Midbrain (tissue), 1 donor: ENCODE measurements around the gene PSMG4.

Experiments
- DNase-seq: peaks from one replicate; lab custom pipeline; 2025; lab: John Stamatoyannopoulos, UW

The PSMG4 gene, protein sequence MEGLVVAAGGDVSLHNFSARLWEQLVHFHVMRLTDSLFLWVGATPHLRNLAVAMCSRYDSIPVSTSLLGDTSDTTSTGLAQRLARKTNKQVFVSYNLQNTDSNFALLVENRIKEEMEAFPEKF

DNA sequence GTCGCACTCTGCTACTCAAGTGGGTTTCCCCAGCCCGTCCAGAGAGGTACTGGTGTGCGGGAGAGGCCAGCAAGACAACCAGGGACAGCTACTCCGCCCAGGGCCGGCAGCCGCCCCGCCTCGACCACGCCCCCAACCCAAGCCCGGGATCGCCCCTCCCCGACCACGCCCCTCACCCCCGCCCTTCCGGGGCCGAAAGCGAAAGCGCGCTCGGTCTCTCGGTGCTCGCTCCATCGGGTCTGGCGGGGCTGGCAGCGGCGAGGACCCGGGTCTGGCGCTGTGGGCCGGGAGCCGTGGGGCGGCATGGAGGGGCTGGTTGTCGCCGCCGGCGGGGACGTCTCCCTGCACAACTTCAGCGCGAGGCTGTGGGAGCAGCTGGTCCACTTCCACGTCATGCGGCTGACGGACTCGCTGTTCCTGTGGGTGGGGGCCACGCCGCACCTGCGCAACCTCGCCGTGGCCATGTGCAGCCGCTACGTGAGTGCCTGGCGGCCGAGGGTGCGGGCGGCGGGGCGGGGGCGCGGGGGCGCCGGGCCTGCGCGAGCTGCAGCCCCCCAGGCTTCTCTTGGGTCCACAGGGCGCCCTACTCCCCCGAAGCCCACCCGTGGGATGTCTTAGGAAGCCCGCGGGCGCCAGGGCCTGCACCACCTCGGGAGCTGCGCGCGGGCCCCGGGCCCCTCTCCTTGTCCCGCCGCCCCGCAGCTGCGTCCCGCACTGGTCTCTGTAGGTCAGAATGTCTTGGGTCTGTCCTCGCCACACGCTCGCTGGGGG is at the start of gene PSMG4:
Gene PSMG4 (plus strand): TSS at position 228 of the 771 bp plus-strand sequence. CDS start 76 bp downstream, at position 304.
- peak; percentile 92 for DNase-seq

DNA sequence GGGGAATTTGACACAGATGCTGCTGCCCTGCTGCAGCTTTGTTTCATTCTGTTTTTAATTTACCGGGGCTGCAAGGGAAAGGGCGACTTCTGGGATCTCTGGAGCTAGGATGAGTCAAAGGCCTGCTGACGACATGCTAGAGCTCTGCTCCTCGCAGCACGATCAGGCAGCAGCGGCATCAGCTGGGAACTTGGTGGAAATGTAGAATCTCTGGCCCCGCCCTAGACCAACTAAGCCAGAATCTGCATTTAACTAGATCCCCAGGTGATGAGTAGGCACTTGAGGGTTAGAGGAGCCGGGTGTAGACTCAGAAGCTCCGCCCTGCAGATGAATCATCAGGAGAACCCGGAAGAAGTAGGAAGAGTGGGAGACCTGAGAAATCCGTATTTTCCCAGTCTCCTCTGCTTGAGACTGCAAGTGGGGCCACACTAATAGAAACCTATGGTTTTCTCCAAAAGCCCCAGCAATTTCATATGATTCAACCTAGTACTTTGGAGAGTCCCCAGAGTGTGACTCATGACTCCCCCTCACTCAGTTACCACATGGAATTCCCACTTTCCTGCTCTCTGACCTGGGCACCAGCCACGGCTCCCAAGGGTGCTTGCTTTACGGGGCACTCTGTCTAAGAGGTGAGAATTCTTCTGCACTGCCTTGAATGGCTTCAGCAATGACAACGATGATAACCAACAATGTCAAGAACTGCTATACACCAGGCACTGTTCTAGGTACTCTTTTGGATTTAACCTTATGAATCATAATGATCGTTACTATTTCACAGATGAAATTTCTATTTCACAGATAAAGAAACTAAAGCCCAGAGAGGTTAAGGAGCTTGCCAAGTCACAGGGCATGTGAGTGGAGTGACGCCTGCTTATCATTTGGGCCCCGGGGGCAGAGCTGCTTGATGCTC is 49.4 kb upstream of the PSMG4 start:
- no peak for DNase-seq

DNA sequence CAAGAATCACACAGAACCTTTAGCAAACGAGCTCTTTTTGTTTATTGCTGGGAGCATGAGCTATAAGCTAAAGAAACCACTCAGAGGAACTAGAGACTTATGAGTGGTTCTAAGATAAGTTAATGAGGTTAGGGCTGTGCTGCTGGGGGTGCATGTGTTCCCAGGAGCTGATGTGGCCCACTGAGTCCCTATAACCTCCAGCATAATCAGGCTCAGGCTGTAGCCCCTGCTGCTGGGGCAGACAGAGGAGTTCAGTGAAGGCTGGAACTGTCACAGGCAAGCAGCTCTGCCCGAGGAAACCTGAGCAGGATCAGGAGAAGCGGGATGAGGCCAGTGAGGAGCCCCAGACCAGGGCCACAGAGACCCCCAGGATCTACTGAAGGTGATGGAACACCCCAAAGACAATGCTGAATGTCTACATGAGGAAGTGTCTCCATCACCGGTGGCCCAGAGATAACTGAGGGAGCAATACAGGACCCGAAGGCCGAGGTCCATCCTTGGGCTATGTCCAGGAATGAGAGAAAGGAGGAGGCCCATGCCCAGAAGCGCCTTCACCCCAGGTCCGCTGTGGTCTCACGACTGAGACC is 48.6 kb upstream of the PSMG4 start:
- no peak for DNase-seq

DNA sequence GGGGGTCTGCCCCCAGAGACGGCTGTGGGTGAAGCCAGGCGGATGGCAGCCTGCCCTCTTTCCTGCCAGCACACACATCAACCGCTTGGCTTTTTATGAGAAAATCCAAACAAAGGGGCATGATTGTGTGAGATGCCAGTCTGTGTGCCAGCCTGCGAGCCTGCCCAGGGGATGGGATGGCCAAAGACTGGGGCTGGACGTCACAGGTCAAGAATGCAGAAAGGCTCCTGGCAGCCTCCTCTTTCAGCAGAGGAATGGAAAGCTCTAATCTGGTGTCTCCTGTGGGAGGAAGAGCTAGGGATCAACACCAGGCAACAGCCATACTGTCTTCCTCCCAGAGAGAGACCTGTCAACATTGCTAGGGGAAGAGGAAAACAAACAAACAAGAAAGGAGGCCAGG is 47.1 kb upstream of the PSMG4 start:
- peak; percentile 87 for DNase-seq

DNA sequence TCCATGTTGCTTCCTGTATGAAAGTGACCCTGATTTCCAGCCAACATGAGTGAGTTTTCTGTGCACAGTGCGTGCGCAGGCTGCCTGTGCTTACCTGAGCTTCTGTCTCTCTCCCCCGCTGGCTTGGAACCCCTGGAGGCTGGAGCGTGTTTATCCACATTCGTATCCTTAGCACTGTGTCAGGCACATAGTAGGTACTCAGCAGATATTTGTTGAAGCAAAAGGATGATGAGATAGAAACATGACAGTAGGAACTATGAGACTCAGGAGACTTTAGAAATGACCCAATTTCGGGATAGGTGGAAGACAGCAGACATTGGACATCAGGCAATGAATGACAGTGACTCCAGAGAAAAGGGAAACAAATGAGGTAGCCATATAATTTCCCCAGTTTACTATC is 46.5 kb upstream of the PSMG4 start:
- no peak for DNase-seq

DNA sequence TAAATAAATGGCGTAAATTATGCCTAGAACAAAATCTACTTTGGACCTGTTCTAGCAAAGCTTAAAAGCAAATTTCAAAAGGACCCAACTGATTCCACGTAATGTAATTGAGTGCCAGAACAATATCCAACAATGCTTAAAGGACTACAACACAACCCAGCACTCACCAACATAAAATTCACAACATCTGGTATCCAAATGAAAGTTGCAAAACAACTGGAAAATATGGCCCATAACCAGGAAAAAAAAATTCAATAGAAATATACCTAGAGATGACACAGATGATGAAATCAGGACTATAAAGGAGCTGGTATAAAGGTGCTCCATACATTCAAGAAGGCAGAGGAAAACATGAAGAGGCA is 45.4 kb upstream of the PSMG4 start:
- DNase-seq, result no peak

DNA sequence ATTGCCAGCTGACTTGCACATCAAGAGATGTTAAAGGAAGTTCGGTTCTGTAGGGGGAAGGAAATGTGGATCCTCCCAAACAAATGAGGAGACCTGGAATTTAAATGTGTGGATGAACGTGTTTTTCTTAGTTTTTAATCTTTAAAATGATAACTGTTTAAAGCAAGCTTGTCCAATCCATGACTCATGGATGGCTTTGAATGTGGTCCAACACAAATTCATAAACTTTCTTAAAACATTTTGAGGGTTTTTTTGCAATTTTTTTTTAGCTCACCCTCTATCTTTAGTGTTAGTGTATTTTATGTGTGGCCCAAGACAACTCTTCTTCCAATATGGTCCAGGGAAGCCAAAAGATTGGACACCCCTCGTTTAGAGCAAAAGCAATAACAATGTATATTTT is 43.8 kb upstream of the PSMG4 start:
- no peak for DNase-seq

DNA sequence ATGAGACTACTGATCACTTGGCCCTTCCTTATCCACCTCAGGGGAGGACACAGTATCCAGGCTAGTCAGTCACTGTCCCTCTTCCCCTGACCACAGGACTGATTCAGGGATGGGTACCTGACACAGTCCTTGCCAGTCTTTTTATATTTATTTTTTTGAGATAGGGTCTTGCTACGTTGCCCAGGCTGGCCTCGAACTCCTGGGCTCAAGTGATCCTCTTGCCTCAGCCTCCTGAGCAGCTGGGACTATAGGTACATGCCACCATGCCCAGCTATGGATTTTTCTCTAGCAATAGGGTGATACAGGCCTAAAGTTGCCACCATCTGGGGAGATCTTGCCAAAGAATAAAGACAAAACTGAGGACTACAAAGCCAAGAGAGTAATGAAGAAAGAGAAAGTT is 41.5 kb upstream of the PSMG4 start:
- DNase-seq, result no peak

DNA sequence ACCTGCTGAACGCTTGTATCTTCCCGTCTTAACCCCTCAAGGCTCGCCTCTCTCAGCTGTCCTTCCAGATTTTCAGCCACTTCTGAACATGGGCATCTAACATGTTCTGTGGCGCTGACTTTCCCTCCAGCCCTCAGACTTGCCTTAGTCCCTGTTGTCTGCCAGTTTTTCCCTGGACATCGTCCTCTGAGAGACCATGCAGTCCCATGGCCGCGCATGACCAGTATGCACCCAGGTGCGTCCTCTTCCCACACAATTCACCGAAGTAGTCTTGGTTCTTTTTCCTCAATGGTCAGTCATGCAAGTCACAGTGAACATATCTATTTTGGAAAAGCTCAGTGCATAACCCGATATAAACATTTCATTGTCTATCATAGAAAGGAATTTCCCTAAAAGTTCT is 40.5 kb upstream of the PSMG4 start:
- DNase-seq, result no peak

DNA sequence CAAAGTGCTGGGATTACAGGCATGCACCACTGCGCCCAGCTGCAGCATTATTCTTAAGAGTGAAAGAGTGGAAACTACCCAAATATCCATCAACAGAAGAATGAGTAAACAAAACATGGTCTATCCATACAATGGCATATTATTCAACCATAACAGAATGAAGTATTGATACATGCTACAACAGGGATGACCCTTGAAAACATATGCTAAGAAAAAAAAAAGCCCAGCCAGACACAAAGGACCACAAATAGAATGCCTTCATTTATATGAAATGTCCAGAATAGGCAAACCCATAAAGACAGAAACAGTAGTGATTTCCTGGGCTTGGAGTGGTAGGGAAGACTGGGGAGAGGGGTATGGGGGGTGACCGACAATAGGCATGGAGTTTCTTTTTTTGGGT is 38.4 kb upstream of the PSMG4 start:
- DNase-seq, result no peak

DNA sequence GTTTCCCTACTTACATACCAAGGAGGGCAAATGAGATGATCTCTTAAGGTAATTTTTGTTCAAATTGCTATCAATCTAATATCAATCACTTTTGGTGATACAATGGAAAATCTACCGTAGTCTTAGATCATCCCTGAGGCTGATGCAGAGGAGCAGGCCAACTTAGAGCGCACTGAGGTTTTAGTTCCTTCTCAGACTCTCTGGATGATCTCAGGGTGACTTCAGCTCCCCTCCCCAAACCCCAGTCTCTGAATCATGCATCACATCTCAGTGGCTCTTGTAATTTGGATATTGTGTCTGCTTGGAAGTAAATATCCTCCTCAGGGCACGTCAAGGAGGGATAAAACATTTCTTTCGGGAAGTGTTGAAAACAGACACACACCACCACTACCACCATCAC is 37.2 kb upstream of the PSMG4 start:
- DNase-seq, result no peak

DNA sequence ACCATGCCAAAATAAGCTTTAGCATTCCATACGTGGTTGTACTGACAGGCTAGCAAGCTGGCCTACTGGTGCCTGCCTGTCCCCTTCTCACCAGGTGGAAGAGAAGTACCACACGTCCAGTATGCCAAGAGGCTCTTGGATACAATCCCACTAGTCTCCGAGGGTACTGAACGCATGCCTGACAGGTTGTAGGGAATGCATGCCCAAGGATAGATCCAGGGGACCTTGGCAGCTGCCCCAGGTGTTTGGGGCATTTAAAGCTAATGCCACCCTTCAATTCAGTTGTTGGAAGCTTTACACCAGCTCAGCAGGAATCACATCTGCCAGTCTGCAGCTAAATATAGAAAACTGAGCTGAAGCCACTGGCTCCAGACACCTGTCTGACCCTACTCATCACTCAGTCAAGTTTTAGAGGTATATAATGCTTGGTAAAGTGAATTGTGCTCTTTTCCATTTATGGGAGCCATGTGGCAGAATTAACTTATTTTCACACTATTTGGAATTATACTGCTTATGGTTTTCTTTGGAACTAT is 36.2 kb upstream of the PSMG4 start:
- no peak for DNase-seq

DNA sequence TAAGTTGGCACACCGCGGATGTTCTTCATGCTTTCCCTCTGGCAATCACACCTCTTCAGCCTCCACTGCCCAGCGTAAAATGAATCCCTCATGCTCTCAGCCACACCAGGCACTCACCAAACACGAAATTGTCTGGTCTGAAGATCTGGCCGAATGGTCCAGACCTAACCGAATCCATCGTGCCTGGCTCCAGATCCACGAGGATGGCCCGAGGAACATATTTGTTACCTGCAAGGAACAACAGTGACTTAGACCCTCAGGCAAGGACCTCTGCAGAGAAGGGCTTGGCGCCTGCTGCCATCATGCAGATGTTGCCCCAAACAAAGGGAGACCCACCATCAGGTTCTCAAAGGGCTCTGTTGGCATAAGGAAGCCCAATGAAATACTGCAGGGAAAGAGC is 32.7 kb upstream of the PSMG4 start:
- DNase-seq, result no peak

DNA sequence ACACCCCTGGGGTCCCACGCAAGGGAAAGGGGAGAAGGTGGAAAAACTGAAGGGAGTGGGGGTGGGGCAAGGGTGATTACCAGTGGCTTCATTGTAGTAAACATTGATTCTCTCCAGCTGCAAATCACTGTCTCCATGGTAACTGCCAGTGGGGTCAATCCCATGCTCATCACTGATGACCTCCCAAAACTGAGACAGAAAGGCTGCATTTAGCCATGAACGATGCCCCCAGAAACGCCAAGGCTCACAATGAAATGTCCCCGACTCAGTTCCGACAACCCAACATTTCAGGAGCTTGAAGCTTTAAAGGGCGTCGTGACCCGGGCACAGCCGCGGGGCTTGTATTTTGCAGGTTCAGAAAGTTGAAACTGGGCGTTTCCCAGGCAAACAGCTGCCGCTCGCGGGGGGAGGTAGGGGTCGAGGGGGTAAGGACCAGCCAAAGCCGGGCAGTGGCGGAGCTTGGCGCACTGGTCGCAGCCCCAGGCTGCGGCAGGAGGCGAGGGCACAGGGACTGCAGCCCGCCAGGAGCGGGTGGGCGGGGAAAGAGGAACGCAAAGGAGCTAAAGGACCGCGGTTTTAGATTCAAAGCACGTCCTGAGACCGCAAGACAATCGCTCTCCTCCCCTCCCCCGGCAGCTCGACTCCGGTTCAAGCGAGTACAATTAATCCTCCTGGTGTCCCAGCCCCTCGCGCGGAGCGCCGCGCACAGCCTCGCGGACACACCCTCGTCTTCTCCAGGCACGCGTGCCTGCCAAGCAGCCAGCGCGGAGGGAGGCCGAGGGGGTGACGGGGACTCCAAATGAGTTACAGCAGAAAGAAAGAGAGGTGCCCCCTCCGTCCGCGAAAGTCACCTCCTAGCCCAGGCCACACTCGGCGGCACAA is 32.0 kb upstream of the PSMG4 start:
- peak; percentile 66 for DNase-seq

DNA sequence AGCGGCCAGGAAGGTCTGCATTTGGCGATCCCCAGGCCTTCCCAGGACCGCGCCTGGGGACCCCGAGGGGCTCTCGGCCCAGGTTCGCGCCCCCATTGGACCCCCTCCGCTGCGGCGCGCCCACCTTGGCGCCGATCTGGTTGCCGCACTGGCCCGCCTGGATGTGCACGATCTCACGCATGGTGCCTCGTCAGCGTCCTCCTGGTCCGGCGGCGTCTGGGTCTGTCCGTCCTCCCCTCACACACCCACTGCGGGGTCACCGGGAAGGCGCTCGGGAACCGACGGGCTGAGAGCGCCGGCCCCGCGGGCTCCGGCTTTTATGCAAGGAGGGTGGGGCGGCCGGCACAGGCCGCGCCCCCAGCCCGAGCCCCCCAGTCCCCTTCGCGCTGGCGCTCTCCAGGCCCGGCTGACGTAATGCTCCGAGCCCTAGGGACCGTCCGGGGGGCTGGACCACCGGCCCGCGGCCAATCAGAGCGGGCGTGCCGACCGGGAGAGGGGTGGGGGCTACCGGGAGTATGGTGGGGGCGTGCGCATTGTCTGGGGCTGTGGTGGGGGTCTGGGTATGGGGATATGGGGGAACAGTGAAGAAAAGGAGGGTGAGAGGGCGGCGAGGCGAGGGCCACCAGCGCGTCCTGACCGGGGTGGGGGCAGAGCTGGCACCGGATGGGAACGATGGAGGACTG is 31.2 kb upstream of the PSMG4 start, which contains the start of gene TUBB2B:
Gene TUBB2B (minus strand): TSS at position 291 of the 683 bp plus-strand sequence. CDS start 110 bp downstream, at position 181.
- DNase-seq, result peak; percentile 83

DNA sequence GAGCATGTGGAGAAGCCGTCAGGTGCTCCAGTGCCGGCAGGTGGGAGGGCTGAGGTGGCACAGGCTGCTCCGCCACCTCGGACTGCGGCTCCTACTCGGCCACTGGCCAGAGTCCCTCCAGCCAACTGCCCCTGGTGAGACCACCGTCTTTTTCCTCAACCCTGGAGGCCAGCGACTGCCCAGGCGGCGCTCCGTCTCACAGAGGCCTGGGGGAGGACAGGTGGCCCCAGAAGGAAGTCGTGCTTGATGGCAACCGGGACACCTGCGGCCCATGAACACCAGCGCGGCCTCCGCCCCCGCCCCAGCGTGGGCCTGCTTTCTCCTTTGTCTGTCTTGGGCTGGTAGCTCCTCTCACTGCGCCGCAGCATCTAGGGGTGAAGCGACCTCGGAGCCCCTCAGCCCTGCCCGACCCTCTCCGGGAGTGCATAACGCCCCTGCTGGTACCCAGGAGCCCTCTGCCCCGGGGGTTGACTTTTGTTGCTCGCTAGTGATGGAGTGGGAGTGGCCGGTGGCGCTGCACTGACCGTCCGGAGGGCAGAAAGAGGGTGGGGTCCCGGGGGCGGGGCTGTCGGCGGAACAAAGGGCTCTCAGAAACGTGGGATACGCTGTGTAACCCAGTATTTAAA is 30.6 kb upstream of the PSMG4 start:
- no peak for DNase-seq

DNA sequence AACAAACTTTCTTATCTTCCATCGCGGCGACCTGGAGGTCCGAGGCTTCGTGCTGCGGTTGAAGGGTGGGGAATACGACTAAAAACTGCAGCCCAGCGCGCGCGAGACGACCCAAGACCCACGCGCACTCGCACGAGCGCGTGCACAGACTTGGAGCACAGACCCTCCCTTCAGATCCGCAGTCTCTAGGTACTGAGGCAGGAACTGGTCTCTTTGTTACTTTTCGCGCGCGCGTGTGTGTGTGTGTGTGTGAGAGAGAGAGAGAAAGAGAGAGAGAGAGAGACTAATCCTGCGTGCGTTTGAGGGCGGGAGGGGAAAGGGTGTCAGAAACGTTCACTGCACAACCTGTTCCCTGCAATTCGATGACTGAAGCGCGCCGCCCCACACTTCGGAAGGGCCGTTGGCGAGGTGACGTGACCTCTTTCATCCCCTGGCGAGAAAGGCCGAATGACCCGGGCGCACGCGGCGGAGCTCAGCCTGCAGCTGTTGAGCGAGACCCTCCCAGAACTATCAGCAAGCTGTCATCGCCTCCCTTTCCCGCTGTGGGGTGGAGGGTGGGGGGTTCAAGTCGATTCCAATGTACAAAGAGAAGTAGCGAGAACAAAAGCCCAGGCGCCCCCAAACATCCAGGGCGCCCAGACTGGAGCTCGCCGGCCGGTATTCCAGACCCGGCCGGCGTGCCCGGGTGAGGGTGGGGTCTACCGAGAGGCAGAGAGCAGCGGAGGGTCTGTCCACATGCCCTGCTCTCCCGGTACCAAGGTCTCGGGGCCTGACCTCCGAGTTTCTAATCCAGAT is 29.8 kb upstream of the PSMG4 start:
- no peak for DNase-seq

DNA sequence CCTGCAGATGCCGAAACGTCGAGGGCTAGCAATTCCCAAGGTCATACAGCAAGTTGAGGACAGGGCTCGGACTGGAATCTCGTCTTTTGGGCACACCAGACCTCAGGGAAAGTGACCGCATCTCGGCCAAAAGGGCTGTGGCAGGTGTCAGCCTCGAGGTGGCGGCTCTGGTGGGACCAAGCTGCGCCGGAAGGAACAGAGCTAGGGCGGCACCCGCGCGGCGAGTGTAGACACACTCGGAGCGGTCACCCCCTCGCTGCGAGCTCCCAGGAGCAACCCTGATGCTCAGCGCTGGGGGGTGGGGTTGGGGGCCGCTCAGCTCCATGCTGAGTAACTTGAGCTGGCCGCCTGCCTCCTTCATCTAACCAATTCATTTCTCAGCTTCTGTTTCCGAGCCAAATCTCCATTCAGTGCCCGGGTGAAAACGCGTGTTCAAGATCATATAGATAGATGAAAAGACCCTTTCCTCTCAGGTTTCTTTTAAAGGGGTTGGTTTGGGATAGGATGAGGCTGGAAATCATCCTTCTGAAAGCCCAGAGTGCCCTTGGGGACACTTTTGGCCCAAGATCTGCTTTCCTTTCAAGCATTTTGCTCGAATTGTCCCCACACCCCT is 29.1 kb upstream of the PSMG4 start:
- peak; percentile 58 for DNase-seq
